Fibroblast of skin of scalp (primary cell): ENCODE results near the gene WDR48.
A peak's percentile ranks its signal among the peaks of the same experiment; 100 is the strongest.

Experiments used
- DNase-seq: peaks from one replicate; pipeline ENCODE4 v3.0.0-alpha.2; 2013

Gene WDR48

DNA sequence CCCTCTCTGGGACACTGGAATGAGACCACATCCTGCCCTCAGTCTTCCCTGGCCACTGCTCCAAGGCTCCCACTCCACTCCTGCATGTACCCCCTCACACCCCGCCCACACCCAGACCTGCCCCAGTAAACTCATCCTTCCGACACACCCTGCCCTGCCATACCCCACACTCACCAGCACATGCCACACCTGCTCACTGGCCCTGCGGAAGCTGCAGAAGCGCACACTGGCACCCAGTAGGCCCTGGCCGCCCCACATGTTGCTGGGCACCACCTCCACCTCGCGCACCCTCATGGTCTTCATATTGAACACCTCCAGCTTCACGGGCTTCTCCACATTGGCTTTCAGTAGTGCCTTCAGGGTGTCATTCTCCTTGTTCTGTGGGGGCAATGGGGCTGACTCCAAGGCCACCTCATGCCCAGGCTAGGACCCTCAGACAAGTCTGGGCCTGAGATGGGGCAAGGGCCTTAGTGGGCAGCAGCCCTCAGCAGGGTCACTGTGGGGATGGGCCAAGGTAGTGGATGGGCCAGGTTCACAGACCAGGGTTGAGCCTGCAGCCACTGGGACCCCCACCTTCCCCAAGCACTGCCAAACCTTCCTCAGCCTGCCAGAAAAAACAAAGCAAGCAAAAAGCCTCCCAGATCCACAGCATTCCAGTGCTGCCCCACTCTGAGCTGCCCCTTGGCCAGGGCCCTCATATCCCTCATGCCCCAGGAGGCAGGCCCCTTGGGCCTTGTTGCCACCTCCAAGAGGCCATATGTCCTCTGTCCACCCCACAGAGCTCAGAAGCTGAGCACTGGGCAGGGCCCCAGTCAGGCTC is 50.9 kb downstream of the WDR48 start:
- DNase-seq: no peak

DNA sequence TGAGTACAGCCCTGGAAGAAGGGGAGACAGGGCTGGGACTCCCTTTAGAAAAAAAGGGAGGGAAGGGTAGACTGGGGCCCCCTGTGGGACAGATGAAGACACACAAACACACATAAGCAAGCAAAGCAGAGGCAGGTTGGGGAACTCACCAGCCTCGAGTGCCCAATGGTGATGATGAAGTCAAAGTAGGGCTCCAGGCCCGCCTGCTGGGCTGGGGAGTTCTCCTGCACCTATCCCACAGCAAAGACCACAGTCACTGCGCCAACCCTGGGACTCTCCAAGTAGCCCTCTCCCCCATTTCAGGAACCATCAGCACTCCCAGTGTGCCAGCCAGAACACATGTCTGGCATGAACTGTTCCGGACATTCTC is 51.5 kb downstream of the WDR48 start:
- no peak for DNase-seq

DNA sequence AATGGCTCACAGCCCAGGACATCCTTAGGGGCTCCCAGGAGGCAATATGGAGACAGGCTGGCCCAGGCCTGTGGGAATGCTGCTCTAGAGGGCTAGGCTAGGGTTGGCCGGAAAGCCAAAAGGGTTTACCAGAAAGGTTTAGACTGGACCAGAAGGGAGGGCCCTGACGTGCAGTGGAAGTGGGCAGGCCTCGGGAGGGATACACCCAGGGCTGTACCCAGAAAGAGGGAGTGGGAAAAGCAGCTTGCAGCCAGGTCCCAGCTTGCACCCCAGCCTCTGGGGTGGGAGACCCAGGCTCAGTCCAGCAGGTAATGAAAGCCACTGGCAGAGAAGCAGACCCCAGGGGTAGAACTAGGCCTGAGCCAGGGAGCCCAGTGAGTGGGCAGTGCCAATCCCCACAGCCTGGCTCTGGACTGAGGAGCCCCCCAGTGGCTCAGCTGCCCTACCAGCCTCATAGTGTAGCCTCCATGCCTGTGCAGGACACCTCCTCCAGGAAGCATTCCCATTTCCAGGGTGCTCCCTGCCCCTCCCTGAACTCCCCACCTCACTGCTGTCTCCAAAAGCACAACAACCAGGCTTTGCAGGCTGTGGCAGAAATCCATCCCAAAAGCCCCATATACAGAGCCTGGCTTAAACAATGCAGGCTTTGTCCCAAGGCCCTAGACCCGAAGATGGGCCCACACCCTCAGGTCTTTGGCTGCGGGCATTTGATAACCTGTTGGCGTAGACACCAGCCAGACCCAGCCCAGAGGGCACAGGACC is 52.2 kb downstream of the WDR48 start:
- DNase-seq: no peak

DNA sequence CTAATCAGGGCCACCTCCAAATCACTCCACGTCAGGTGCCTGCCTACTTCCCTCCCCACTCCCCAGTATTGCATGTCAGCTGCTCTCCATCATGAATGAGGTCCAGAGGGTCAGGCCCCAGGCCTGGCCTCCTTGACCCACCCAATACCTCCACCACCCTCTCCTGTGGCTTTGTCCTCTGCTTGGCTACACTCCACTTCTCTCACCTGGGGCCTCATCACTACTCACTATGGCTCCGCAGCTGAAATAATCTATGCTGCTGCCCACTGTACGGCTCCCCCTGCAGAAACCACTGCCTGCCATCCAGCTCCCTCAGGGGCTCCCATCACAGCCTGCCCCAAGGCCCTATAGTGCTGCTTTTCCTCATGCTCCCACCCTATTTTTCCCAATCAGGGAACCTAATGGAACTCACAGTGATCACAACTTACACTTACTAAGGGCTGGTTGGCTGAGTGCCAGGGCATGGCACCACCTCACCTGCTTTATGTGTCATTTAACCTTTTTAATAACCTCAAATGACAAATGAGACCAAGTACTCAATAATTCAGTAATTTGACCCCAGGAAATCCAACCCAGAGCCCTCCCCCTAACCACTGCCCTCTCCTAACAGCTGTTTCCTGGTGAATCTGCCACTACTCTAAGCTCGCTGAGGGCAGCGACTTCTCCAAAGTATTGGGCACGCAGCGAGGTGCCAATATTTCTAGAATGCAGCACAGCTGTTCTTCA is 53.3 kb downstream of the WDR48 start:
- no peak for DNase-seq

DNA sequence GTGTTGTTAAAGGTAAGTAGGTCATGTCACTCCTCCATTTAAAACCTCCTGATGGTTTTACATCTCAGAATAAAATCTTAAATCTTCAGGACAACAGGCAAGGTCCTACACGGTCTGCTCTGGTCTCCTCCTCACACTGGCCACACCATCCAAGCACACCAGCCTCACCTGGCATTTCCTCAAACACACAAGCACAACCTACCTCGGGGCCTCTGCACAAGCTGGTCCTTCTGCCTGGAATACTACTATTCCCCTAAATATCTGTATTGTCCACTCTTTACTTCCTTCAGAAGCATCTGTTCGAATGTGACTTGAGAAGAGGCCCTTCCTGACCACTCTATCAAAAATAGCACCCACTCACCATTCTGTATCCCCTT is 53.9 kb downstream of the WDR48 start:
- no peak for DNase-seq

DNA sequence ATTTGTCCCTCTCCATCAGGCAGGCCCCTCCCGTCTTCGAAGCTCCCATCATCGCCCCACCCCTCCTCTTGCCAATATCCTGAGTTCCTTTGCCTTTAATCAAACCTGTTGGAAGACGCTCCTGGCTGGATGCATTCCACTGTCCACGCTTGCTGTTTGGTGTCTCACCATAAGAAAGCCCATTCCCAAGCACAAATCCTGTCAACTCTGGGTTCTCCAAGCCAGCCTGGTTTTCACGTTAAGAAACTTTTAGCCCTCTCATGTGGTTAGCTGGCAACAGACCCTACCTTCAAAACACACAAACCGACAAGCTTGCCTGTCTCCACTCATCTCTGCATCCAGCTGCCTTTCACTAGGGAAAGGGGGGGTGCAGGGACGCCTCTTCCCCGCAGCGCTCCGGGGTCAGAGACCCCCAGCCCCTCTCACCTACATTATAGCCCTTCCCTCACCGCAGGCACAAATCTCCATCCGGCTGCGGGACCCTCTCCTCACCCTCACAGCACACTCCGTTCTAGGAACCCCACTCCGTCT is 54.5 kb downstream of the WDR48 start:
- DNase-seq: peak; percentile 22

DNA sequence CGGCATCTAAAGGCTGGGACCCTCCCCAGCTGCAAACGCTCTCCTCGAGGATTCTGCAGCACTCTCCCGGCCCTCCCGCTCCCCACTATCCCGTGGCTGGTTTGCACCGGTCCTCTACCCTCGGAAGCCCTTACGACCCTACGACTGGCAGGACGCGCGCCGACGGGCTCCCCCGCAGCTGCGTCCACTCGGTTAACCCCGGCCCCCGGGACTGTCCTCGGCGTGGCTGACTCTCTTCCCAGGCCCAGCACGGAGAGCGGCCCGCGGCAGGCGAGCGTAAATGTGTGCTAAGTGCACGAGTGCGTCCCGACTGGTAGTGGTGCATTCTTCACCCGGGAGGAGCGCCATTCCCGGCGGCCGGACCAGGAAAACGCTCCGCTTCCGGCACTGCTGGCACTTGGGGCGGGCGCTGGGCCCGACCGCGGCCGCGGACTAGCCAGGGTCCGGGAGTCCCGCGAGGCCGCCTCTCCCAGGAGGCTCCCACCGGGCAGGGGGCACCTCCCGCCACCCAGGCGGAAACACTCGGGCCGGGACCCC is 55.1 kb downstream of the WDR48 start:
- DNase-seq: peak; percentile 55

DNA sequence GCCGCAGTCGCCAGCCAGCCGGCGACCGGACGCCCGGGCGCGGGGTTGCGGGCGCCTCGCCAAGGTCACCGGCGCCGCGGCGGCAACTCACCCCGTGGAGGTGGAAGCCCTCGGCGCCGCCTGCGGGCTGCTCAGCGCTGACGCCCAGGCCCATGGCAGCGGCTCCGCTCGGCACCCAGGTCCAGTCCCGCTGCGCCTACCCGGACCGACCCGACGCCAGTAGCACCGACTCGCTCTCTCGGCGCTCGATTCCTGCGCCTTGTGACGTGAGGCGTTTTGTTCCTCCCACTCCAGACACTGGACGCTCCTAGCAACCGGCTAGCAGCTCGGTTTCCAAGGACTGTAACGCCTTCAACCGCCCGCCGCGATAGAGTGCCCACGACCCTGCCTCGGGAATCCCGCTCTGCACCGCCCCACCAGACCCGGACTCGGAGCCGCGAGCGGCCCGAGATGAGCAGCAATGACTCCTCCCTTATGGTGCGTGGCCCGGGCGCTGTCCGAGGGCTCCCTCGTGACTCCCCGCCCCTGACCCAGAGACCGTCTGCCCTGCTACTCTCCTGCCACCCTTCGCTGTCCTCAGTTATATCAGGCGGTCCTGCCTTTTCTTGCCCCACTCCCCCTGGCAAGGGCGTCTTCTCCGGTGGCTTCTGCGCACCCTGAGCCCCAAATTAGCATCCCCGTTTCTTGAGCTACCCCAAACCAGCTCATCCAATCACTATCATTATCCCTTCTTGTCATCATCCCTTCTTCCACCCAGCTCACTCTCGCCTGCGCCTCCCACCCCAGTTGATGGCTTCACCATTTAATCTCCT is 55.8 kb downstream of the WDR48 start, which contains the start of the genes GORASP1 and TTC21A:
Gene GORASP1 (minus strand): TSS at position 240 of the 812 bp plus-strand sequence. CDS start 86 bp downstream, at position 154.
Gene TTC21A (plus strand): TSS at position 293 of the 812 bp plus-strand sequence. CDS start 158 bp downstream, at position 451.
- DNase-seq: peak; percentile 88

DNA sequence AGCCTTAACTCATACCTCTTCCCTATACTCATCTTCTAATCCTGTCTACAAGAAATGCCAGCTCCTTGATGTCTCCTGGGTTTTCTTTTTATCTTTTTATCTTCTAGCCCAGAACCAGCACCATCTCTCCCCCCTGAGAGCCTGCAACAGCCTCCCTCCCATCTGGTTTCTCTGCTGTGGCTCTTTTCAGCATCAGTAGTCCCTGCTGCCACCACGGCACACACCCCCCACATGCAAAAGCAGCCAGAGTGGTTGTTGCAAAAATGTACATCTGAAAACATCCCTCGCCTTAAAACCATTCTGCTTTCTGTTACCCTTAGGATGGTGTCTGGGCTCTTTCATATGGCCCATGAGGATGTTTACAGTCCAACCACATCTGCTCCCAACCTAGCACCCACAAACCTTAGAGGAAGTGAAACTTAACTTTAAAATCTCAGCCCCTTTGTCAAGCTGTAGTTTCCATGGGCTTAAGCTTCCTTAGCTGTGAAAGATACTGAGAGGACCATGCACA is 56.4 kb downstream of the WDR48 start:
- DNase-seq: no peak

DNA sequence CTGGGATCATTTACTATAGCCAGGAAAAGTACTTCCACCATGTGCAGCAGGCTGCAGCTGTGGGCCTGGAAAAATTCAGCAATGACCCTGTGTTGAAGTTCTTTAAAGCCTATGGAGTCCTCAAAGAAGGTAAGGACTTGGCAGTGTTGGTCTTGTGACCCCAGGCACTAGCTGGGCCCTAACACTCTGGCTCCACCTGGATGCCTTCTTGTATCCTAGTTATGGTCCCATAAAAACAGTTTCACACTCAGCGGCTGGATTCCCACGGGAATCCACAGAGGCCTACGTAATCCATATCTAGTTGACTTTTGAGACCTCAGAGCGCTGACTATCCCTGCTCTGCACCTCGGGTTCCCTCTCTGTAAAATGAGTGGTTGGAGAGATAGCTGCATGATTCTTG is 57.3 kb downstream of the WDR48 start:
- DNase-seq: no peak

DNA sequence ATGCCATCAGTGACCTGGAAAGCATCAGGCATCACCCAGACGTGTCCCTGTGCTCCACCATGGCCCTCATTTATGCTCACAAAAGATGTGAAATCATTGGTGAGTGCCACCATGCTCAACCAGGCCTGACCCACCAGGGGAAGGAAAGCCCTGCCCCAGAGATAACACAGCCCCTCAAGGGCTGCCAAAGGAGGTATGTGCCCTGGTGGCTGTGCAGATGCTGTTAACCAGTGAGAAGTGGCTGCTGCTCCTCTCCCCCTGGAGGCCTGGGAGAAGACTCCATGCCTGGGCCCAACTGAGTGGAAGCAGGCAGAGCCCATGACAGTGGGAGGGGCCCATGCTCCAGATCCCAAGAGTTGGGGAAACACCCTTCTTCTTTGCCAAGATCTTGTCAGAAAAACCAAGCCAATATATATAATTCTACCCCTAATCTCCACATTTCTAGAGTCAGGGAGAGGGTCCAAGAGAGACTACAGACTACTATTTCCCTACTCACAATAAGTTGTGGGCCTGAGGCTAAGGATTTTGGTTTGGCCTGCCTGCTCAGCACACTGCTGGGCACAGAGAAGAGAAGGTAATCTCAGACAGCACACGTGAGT is 58.3 kb downstream of the WDR48 start:
- DNase-seq: no peak

DNA sequence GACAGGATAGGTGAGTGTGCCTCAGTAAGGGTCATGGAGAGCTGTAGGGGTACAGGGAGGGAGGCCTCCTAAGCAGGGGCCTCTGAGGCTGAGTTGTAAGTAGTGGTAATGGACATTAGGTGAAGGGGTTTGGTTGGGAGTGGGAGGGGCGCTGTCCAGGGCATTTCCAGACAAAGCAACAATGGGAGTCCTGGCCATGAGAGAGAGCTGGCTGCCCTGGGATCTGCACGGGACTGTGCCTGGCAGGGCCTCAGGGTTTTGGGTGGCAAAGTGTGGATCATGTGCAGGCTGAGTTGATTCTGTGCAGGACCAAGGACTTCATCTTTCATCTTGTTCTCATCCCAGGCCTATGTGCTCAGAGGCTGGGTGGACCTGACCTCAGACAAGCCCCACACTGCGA is 60.3 kb downstream of the WDR48 start:
- no peak for DNase-seq

DNA sequence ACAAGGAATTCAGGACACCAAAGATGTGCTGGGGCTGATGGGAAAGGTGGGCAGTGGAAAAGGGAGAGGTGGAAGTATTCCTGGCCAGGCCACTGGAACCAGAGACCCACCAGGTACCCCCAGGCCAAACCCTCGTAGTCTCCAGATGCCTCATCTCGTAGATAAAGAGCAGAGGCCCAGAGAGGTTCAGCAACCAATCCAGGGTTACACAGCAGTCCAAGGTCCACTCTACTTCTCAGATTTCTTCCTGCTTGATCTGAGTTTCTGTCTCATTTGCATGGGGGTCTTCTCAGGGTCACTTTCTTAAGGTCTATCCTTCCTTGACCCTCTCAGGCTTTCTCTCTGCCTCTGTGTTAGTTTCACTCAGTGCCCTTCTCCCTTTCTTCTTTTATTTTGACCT is 60.7 kb downstream of the WDR48 start:
- no peak for DNase-seq

DNA sequence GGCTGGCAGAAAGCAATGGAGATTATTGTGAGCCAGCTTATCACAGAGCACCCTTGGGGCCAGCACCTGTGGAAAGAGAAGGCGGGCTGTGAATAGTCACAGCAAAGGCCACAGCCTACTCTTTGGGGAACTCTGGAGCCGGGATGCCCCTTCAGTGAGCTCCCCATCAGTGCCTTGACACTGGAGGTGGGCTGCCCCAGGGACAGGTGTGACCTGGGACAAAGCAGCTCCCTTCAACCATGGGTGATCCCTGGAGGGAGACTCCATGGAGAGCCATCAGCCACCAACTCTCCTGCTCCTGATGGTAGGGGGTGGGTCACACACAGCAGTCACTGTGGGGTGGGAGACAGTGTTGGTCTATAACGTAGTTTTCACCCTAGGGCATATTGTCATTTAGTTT is 61.5 kb downstream of the WDR48 start:
- no peak for DNase-seq

DNA sequence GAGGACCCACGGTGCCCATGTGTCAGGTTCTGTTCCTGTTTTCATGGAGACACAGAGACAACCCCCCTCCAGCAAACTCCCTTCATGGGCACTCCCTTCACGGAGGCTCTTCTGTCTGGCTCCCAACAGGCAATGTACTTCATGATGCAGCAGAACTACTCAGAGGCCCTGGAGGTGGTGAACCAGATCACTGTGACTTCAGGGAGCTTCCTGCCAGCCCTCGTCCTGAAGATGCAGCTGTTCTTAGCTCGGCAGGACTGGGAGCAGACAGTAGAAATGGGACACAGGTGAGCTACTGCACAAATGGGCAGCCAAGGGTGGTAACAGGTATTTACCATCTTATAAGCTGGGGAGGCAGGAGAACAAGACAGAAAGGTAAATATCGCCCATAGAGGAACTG is 62.6 kb downstream of the WDR48 start:
- no peak for DNase-seq

DNA sequence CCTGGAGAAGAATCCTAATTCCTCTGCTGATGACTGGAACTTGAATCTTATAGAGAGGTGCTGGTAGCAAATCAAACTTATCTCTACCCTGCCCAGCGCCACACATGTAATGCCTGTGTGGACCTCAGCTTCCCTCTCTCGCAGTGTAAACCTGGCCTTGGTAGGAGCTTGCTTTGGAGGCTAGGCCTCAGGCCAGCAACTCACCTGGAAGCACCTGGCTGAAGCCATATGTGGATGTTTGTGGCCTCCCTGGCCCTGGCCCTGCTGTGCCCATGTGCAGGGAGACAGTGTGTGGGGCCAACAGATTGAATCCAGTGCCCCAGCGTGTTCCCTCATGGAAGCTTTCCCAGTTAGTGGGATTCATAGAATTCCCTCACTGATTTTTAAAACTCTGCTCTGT is 64.1 kb downstream of the WDR48 start:
- no peak for DNase-seq

DNA sequence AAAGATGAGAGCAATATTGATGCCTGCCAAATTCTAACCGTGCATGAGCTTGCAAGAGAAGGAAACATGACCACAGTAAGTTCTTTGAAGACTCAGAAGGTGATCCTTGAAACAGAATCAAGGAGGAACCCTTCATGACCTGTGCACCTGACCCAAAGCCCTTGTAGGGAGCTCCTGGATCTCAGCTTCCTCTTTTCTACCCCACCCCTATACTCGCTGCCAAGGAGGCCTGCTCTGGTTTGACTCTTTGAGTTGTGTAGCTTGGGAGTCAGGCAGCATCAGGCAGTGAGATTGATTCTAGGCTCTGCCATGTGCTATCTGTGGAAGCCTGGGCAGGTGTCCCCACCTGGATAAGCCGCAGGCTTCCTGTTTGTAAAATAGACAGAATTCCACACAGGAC is 66.3 kb downstream of the WDR48 start:
- no peak for DNase-seq

DNA sequence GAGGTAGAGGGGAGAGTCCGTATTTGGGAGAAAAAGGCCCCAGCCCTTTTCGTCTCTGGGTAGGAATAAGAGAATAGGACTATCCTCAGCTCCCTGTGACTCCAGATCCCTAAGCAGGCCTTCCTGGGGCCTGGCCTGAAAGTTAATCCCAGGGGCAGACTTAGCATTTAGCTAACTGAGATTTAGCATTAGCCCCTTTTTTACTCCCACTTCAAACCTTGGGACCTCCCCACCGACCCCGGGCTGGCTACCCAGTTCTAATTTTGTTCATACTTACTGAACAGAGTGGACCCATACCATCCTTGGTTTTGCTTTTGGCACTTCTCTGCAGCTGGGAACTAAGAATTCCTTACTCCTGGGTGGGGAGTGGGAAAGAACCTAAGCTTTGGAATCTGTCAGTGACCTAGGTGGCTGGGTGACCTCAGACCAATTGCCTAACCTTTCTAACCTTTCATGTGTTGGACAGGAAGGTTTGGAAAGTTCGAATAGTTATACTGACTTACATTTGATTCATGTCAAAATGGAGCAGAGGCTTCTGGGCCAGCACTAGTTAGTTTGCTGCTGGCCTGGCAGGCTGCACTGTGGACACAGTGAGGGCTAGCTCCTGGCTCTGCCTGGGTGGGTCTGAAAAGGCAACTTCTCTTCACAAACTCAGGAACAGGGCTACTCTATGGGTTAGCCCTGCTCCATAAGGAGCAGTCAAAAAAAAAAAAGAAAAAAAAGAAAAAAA is 67.3 kb downstream of the WDR48 start:
- no peak for DNase-seq

DNA sequence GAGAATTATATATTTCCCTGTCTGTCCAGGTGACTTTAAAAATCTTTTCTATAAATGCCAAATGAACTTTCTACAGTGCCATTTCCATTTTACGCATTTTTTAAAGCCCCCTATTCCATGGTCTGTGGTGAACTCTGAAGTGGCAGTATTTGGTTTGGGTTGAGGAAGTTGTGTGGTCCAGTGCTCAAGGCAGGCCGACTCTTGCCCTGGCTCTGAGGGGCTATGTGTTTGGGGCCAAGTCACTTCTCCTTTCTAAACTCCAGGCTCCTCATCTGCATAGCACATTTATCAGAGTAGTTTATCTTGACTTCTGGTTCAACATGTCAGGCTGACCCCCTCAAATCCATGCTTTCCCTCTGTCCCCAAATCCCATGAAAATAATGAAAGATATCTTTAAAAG is 69.8 kb downstream of the WDR48 start:
- DNase-seq: no peak

DNA sequence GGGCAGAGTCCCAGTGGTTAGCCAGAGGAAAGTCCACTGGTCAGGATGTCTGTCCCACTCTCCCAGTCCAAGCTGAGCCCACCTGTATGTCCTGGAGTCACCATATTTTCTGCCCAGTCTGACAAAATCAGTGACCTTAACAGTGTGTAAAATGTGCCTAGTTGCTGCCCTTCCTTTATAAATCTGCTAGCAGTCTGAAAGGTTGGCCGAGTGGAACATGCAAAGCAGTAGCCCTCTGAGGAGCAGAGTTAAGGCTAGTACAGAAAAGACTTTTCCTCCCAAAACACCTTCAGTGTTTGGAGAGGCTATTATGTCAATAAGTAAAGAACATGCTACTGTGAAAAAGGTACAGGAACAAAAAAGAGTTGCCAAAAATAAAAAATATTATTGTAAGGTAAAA is 71.0 kb downstream of the WDR48 start:
- no peak for DNase-seq
